ENCODE measurements around the gene CDK10. TPM values are rescaled to one million over a fixed set of nuclear protein-coding genes. Genes with fewer than 3 reads are reported as not detected.
A peak's percentile ranks its signal among the peaks of the same experiment; 100 is the strongest.

Gene CDK10
- total and polyA plus RNA-seq, 9 of the 15 experiments (the other 6 are each of a cell fraction or from before 2014, with no cell fraction given), result 2.0 to 85.1 (median 40.1) TPM

GRCh38 chr16:89658221-89658879 is 28.1 kb upstream of the CDK10 start (continued):
- no peak for TF ChIP-seq PRDM10 (IDR thresholded peaks at IDR 0.05; ENCODE audit: partially characterized antibody)
- TF ChIP-seq BCOR (IDR thresholded peaks at IDR 0.05), result no peak
- no peak for TF ChIP-seq GTF2A2 (tag; IDR thresholded peaks at IDR 0.05)
- TF ChIP-seq L3MBTL2 (IDR thresholded peaks at IDR 0.05), result peak; percentile 61
- no peak for TF ChIP-seq TEAD4 (IDR thresholded peaks at IDR 0.05; ENCODE audit: low read length)
- TF ChIP-seq TEAD4 (CRISPR knock-in tag; IDR thresholded peaks at IDR 0.05; ENCODE audit: borderline replicate concordance), result no peak
- no peak for TF ChIP-seq COPS2 (conservative IDR thresholded peaks at IDR 0.05)
- 0 out of 2 replicates have a peak, but pooled peaks have one; percentile 39 for TF ChIP-seq NR4A1 (CRISPR knock-in tag; IDR thresholded peaks at IDR 0.05)
- no peak for TF ChIP-seq NR4A1 (tag; IDR thresholded peaks at IDR 0.05)
- TF ChIP-seq ZBTB17 (CRISPR knock-in tag; IDR thresholded peaks at IDR 0.05), result no peak
- TF ChIP-seq TSHZ1 (CRISPR knock-in tag; IDR thresholded peaks at IDR 0.05), result no peak
- peak; percentile 1; the same call in 1 of the 2 replicates for TF ChIP-seq EP400 (IDR thresholded peaks at IDR 0.05)
- TF ChIP-seq SP1 (CRISPR knock-in tag; IDR thresholded peaks at IDR 0.05), result no peak
- no peak for TF ChIP-seq NKRF (IDR thresholded peaks at IDR 0.05; ENCODE audit: borderline replicate concordance)
- TF ChIP-seq XRCC5 (IDR thresholded peaks at IDR 0.05; ENCODE audit: low read depth, low read length), result no peak
- TF ChIP-seq SNIP1 (IDR thresholded peaks at IDR 0.05; ENCODE audit: low read depth), result 0 out of 2 replicates have a peak, but pooled peaks have one; percentile 29
- no peak for TF ChIP-seq THRA (IDR thresholded peaks at IDR 0.05)
- 0 out of 4 replicates have a peak, but pooled peaks of 1 of the 2 experiments have one; percentile 10 for TF ChIP-seq HDAC1 (IDR thresholded peaks at IDR 0.05)
- 0 out of 2 replicates have a peak, but pooled peaks have one; percentile 5 for TF ChIP-seq SOX6 (IDR thresholded peaks at IDR 0.05)
